PC-3 (cell line): ENCODE measurements around the gene PHLDB1. TPM values are rescaled to one million over a fixed set of nuclear protein-coding genes. Genes with fewer than 3 reads are reported as not detected.

Source experiments
- ATAC-seq: fragments of 200-7000 bp; cut with Tn5 transposase; 2 replicates; pipeline ENCODE4 v1.9.1; 2020; ENCODE audit warnings: mild to moderate bottlenecking, moderate library complexity
- BruUV-seq: library from RNA; stranded (reverse); fragments of 400-500 nt; replicated peaks from 2 replicates; lab custom pipeline; 2021; lab: Mats Ljungman, UMichigan
- CTCF ChIA-PET: fragments of 300-600 bp; sonication (Branson Sonifier 250); formaldehyde crosslinking; loops from one replicate; lab custom pipeline; 2022; ENCODE audit warnings: antibody characterized with exemption; lab: Charles Lee
- POLR2A ChIA-PET: fragments of 300-600 bp; sonication (Branson Sonifier 250); formaldehyde crosslinking; loops from one replicate; lab custom pipeline; 2022; ENCODE audit warnings: antibody characterized with exemption; ENCODE audit not compliant: unreplicated experiment; lab: Charles Lee
- DNase-seq: peaks from one replicate; pipeline ENCODE4 v3.0.0-alpha.2; 2015
- H2AFZ ChIP-seq: fragments of 300-600 bp; sonication (generic); 2 replicates; pipeline ENCODE4 v1.6.0; 2016; ENCODE audit warnings: antibody characterized with exemption, low read length
- H3F3A ChIP-seq: fragments of 300-600 bp; sonication (generic); one replicate; pipeline ENCODE4 v1.6.0; 2017; ENCODE audit warnings: antibody characterized with exemption, low read length, control low read depth, mild to moderate bottlenecking; ENCODE audit not compliant: unreplicated experiment
- H3K27ac ChIP-seq: fragments of 300-600 bp; sonication (generic); 2 replicates; pipeline ENCODE4 v1.5.1; 2016; ENCODE audit warnings: mild to moderate bottlenecking, low read length
- H3K27me3 ChIP-seq: fragments of 300-600 bp; sonication (generic); 2 replicates; pipeline ENCODE4 v1.6.1; 2016; ENCODE audit warnings: low read length, mixed read lengths
- H3K36me3 ChIP-seq: fragments of 300-600 bp; sonication (generic); 2 replicates; pipeline ENCODE4 v1.6.1; 2016; ENCODE audit warnings: low read depth, mixed run types, low read length, mixed read lengths
- H3K4me1 ChIP-seq: fragments of 300-600 bp; sonication (generic); 2 replicates; pipeline ENCODE4 v1.5.1; 2016; ENCODE audit warnings: low read length; ENCODE audit not compliant: insufficient read depth
- H3K4me2 ChIP-seq: fragments of 300-600 bp; sonication (generic); 2 replicates; pipeline ENCODE4 v1.6.0; 2016; ENCODE audit warnings: low read length
- H3K4me3 ChIP-seq: fragments of 300-600 bp; sonication (generic); 2 replicates; pipeline ENCODE4 v1.5.1; 2016; ENCODE audit warnings: mild to moderate bottlenecking, low read length, mixed read lengths
- H3K79me2 ChIP-seq: fragments of 300-600 bp; sonication (generic); 2 replicates; pipeline ENCODE4 v1.6.1; 2017; ENCODE audit warnings: low read length, mixed read lengths
- H3K9ac ChIP-seq: fragments of 300-600 bp; sonication (generic); 2 replicates; pipeline ENCODE4 v1.6.0; 2016; ENCODE audit warnings: mild to moderate bottlenecking, low read length
- H3K9me2 ChIP-seq: fragments of 300-600 bp; sonication (generic); replicated peaks from 2 replicates; pipeline ENCODE4 v1.6.1; 2016; ENCODE audit warnings: mixed run types, low read length, mixed read lengths
- H3K9me3 ChIP-seq: fragments of 300-600 bp; sonication (generic); 2 replicates; pipeline ENCODE4 v1.6.1; 2016; ENCODE audit warnings: low read length, mixed read lengths
- H4K20me1 ChIP-seq: fragments of 300-600 bp; sonication (generic); 2 replicates; pipeline ENCODE4 v1.6.1; 2016; ENCODE audit warnings: low read length, mixed read lengths
- EZH2 ChIP-seq: fragments of 300-600 bp; sonication (generic); IDR thresholded peaks from one replicate; pipeline ENCODE4 v1.6.1; 2017; ENCODE audit warnings: antibody characterized with exemption, mild to moderate bottlenecking, low read length; ENCODE audit not compliant: unreplicated experiment
- EZH2phosphoT487 ChIP-seq: fragments of 300-600 bp; sonication (generic); IDR thresholded peaks from 2 replicates; pipeline ENCODE4 v1.6.1; 2018; ENCODE audit warnings: mild to moderate bottlenecking, antibody characterized with exemption, low read length, borderline replicate concordance
- intact Hi-C: fragments of 100-400 bp; cut with micrococcal nuclease; formaldehyde crosslinking; loops from 2 replicates; pipeline ENCODE4 v1.9.0; 2023
- total RNA-seq: library from RNA; depleted of rRNA; stranded (reverse); fragments of >200 nt; gene quantifications from 2 replicates; pipeline ENCODE4 v1.2.3, GENCODE V29; 2014
- TF ChIP-seq, protein P1 (sequence below): fragments of 300-600 bp; sonication (generic); conservative IDR thresholded peaks from 2 replicates; pipeline ENCODE4 v1.5.1; 2017; ENCODE audit warnings: antibody characterized with exemption, low read depth, mild to moderate bottlenecking, low read length

Gene PHLDB1
- total RNA-seq, 1 experiment from 2014 or later: 36.1 TPM

DNA sequence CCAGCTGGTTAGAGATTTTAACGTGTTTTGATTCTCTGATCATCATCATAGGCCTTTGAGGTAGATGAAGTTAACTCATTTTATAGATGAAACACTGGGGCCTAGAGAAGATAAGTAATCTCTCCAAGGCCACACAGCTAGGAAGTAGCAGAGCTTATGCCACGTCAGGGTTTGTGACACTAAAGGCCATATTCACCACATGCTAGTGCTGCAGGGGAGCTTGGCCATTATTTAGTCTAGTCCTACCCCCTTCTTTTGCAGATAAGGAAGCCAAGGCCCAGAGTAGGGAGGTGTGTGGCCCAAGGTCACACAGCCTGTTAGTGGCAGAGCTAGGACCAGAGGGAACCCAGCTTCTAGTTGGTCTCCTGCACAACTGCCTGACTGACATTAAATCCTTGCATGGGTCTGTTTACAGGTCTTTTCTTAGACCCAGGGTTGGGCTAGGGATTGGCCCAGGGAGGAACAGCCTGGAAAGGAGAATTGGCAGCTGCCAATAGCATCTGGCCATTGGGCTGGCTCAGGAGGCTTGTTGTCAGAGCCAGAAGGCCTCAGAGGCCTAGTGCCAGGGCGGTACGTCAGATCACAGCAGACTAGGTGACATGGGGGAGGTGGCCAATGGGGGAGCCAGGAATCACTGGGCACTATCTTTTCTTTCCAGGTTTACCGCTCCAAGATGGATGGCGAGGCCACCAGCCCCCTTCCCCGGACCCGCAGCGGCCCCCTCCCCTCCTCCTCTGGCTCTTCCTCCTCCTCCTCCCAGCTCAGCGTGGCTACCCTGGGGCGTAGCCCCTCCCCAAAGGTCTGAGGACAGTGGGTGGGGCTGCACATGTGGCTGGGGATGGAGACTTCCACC lies 36.0 kb downstream of the PHLDB1 start:
- H4K20me1 ChIP-seq: no peaks in the 10 kb centered on the region
- no peaks in the 10 kb centered on the region for H3K79me2 ChIP-seq

GRCh38 chr11:118643995-118644345 lies 36.6 kb downstream of the PHLDB1 start:
- H3K9me2 ChIP-seq: no peaks in the 10 kb centered on the region
- no peak overlapping the region for H3K9ac ChIP-seq
- H3K9me3 ChIP-seq: no peaks in the 10 kb centered on the region
- no peaks in the 10 kb centered on the region for H3F3A ChIP-seq
- intact Hi-C loops: no loop called here
- H3K4me3 ChIP-seq: no peak overlapping the region
- TF ChIP-seq, protein P1, sequence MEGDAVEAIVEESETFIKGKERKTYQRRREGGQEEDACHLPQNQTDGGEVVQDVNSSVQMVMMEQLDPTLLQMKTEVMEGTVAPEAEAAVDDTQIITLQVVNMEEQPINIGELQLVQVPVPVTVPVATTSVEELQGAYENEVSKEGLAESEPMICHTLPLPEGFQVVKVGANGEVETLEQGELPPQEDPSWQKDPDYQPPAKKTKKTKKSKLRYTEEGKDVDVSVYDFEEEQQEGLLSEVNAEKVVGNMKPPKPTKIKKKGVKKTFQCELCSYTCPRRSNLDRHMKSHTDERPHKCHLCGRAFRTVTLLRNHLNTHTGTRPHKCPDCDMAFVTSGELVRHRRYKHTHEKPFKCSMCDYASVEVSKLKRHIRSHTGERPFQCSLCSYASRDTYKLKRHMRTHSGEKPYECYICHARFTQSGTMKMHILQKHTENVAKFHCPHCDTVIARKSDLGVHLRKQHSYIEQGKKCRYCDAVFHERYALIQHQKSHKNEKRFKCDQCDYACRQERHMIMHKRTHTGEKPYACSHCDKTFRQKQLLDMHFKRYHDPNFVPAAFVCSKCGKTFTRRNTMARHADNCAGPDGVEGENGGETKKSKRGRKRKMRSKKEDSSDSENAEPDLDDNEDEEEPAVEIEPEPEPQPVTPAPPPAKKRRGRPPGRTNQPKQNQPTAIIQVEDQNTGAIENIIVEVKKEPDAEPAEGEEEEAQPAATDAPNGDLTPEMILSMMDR: no peak
- no peak for TF ChIP-seq EZH2phosphoT487
- TF ChIP-seq EZH2: no peak
- DNase-seq (no peak), ATAC-seq (no peak)
- no TSS peak for BruUV-seq
- H3K4me1 ChIP-seq: no peaks in the 10 kb centered on the region; the same call in 1 of the 2 replicates
- H2AFZ ChIP-seq: no peak overlapping the region
- peaks cover 11% of the 10 kb centered on the region; the same call in 1 of the 2 replicates for H3K36me3 ChIP-seq
- H3K79me2 ChIP-seq: no peaks in the 10 kb centered on the region
- POLR2A ChIA-PET: no interaction called here
- no peak overlapping the region for H3K27ac ChIP-seq
- H3K27me3 ChIP-seq: no peaks in the 10 kb centered on the region
- no peak overlapping the region for H3K4me2 ChIP-seq
- no peaks in the 10 kb centered on the region for H4K20me1 ChIP-seq
- CTCF ChIA-PET: no interaction called here

More for the DNA sequence above, 36.0 kb downstream of the PHLDB1 start:
- H3K9me3 ChIP-seq: no peaks in the 10 kb centered on the region
- CTCF ChIA-PET: no interaction called here
- intact Hi-C loops: no loop called here
- no peak overlapping the region for H3K4me3 ChIP-seq
- ATAC-seq: no peak
- H3K36me3 ChIP-seq: peaks cover 11% of the 10 kb centered on the region; the same call in 1 of the 2 replicates
- no peaks in the 10 kb centered on the region; the same call in 1 of the 2 replicates for H3K4me1 ChIP-seq
- TF ChIP-seq EZH2phosphoT487 (no peak), EZH2 (no peak)
- TF ChIP-seq, protein P1: no peak
- no peaks in the 10 kb centered on the region for H3F3A ChIP-seq
- H3K4me2 ChIP-seq: no peak overlapping the region
- H2AFZ ChIP-seq: no peak overlapping the region
- no peaks in the 10 kb centered on the region for H3K9me2 ChIP-seq
- H3K27me3 ChIP-seq: no peaks in the 10 kb centered on the region
- no peak overlapping the region for H3K9ac ChIP-seq
- DNase-seq: no peak
- no peak overlapping the region for H3K27ac ChIP-seq
- no TSS peak for BruUV-seq
- POLR2A ChIA-PET: no interaction called here

- Histone ChIP-seq H3K4me1 (no peaks in the 10 kb centered on the region; the same call in 1 of the 2 replicates), H3K9me3 (no peaks in the 10 kb centered on the region), H3K4me3 (no peak overlapping the region), H3K27ac (no peak overlapping the region), H3K9me2 (no peaks in the 10 kb centered on the region), H3K36me3 (peaks cover 11% of the 10 kb centered on the region; the same call in 1 of the 2 replicates), H4K20me1 (no peaks in the 10 kb centered on the region), H3F3A (no peaks in the 10 kb centered on the region), H3K79me2 (no peaks in the 10 kb centered on the region), H3K4me2 (no peak overlapping the region), H3K9ac (no peak overlapping the region), H2AFZ (no peak overlapping the region), H3K27me3 (no peaks in the 10 kb centered on the region)
- no peak for DNase-seq
- ATAC-seq: no peak
- TF ChIP-seq EZH2 (no peak), EZH2phosphoT487 (no peak)
- TF ChIP-seq, protein P1: no peak
- ChIA-PET CTCF (no interaction called here), POLR2A (no interaction called here)
- intact Hi-C loops: no loop called here
- no TSS peak for BruUV-seq
These were observed 37.1 kb downstream of the PHLDB1 start for GRCh38 chr11:118644496-118644895.
